ENCODE data around the gene COPZ2.
"Not testable (repeated sequence)": the region's sequence is repeated elsewhere in the genome, so short reads cannot be mapped to it uniquely, and the experiment has no call there.

DNA sequence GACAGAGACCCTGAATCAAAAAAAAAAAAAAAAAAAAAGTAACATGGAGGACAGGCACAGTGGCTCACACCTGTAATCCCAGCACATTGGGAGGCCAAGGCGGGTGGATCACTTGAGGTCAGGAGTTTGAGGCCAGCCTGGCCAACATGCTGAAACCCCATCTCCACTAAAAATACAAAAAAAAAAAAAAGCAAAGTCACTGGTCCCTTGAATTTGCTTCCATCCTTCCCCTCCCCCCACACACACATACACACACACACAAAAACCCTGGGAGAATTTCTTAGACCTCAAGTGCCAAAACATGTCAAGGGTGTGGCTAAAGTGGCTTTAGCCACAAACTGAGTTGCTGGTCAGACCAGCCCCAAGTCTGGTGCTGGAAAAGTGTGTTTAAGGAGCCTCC is 49.2 kb downstream of the COPZ2 start:
- TF ChIP-seq, protein P1, sequence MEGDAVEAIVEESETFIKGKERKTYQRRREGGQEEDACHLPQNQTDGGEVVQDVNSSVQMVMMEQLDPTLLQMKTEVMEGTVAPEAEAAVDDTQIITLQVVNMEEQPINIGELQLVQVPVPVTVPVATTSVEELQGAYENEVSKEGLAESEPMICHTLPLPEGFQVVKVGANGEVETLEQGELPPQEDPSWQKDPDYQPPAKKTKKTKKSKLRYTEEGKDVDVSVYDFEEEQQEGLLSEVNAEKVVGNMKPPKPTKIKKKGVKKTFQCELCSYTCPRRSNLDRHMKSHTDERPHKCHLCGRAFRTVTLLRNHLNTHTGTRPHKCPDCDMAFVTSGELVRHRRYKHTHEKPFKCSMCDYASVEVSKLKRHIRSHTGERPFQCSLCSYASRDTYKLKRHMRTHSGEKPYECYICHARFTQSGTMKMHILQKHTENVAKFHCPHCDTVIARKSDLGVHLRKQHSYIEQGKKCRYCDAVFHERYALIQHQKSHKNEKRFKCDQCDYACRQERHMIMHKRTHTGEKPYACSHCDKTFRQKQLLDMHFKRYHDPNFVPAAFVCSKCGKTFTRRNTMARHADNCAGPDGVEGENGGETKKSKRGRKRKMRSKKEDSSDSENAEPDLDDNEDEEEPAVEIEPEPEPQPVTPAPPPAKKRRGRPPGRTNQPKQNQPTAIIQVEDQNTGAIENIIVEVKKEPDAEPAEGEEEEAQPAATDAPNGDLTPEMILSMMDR (IDR thresholded peaks at IDR 0.05; ENCODE audit: low read depth, low read length), result not testable (repeated sequence)
- not testable (repeated sequence) for TF ChIP-seq POLR2A (IDR thresholded peaks at IDR 0.05; ENCODE audit: extremely low read depth, insufficient read length)
